Stimulated activated naive CD8-positive, alpha-beta T cell treated with anti-CD3 and anti-CD28 coated beads, Interleukin-15, Interleukin-2, amounts not matched to agents 100 U/mL and 50 U/mL, for 24 hours (primary cell): Measurements from ENCODE around the gene SECISBP2L.

Experiments used
- ATAC-seq: fragments of 150-1000 bp; cut with Tn5 transposase; one replicate; pipeline ENCODE4 v1.10.0; 2021
- DNase-seq: peaks from one replicate; pipeline ENCODE4 v3.0.0; 2021

The SECISBP2L gene

DNA sequence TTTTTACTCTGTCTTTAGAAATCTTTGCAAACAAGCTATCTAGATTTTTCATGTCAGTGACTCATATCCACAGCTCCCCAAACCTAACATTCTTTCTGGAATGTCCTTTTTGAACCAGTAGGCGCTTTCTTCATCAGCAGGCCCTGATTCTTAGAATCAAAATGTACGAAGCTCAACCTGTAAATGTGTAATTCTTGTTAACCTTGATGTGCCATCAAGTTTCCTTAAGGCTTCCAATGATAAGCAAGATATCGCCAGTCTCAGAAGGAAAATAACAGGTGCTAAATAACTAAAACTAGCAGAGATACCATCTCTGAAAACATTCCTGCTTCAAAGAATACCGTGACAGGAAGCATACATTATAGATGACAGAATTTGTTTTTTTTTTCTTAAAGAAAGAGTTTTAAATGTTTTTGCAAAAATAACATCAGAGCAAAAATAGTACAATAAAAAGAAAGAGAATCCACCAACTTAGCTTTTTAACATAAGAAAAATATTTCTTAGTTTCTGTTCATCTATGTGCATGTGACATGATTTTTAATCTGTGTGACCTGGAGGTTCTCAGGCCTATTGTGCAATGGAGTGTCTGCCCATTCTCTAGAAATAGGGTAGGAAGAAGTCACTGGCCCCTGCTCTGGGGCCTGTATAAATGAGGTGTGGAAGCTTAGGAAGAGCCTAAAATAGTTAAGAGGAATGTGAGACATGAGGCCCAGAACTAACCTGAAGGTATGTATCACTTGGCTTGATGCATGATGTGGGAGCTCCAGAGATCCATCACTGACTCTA, 14.7 kb upstream of the SECISBP2L start:
- DNase-seq, result no peak
- ATAC-seq, result no peak

DNA sequence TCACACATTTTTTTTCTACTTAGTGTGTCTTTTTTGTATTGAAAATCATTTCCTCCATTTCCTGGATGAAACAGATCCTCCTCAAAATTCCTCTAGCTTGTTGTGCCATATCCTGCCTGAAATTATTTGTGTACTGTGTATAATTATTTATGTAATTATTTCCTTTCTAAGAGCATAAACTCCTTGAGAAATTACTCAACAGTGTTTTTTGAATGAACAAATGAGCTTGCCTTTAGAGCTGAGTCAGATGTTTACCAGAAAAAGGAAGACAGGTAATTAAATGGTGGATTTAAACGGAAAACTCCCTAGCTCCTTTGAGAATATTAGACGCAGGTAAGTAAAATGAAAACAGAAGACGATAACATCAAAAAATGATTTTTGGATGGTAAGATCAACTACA, 13.2 kb upstream of the SECISBP2L start:
- no peak for ATAC-seq
- no peak for DNase-seq

- no peak for ATAC-seq
- no peak for DNase-seq
Observed at GRCh38 chr15:49058559-49058958, 12.3 kb upstream of the SECISBP2L start.

DNA sequence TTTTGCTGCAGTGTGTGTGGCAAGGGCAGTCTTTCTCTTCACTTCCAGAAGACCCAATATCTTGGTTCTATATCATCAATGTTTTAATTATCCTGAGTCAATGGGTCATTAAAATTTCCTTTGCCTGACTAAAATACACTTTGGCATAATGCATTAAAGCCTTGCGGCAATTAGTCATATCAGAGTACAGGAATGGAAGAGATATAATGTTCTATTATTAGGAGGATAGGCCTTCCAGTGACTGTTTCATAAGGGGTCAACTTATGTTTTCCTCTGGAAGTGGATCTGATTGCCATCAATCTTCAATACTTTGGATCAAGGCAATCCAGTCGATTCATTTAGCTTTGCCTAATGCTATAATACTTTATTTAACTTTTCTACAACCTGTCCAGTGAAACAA, 9.4 kb upstream of the SECISBP2L start:
- DNase-seq (no peak), ATAC-seq (no peak)

GRCh38 chr15:49052662-49053061, 6.4 kb upstream of the SECISBP2L start:
- ATAC-seq (no peak), DNase-seq (no peak)

- ATAC-seq (no peak), DNase-seq (no peak)
Observed at GRCh38 chr15:49047456-49047855, 1.2 kb upstream of the SECISBP2L start.

DNA sequence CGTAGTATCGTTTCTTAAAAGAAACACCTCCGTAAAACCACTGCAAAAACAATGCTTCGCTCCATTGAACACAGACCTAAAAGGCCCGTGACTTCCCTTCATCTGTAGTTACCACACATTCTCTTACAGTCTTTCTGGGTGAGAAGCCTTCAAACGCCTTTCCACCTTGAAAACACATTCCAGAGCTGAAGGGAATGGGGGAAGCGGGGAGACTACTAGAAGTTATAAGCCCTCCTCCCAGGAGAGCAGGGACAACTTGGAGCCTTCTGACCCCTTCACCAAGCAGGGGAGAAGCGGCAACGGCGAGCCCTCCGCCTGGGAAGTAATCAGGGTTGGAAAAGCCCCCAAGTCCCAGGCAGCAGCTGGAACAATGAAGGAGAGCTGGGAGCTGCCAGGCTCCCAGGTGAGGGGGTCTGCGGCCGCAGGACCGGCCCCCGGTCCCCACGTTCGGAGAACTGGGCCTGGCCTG, 461 bp downstream of the SECISBP2L start:
- ATAC-seq, result no peak
- DNase-seq, result no peak

GRCh38 chr15:49044766-49045606, 1.3 kb downstream of the SECISBP2L start:
- ATAC-seq (no peak), DNase-seq (no peak)

DNA sequence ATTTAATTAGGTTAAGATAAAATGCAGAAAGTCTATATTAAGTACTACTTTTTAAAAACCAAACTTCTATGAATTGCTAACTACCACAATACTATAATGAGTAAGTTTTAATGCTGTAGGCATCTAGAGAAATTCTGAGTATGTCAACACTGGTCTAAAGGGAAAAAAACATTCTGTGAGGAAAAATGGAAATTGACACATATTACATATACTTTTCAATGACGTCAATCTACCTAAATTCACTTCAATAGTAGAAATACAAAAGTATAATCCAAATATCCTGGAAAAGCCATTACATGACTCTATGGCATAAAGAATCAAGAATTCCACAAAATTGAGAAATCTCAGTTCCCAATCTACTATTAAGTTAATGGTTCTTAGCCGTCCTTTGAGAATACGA, 2.2 kb downstream of the SECISBP2L start:
- ATAC-seq (no peak), DNase-seq (no peak)

DNA sequence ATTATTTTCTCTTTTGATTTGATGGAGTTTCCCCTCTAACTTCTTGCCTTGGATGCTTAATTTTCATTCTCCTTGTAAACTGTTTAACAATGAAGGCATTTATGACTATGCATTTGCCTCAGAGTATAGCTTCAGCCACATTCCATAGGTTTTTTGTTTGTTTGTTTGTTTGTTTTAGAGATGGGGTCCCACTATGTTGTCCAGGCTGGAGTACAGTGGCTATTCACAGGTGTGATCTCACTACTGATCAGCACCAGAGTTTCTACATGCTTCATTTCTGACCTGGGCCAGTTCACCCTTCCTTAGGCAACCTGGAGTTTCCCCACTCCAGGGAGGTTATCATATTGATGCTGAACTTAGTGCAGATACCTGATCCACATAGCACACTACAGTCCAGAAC, 4.1 kb downstream of the SECISBP2L start:
- ATAC-seq, result no peak

DNA sequence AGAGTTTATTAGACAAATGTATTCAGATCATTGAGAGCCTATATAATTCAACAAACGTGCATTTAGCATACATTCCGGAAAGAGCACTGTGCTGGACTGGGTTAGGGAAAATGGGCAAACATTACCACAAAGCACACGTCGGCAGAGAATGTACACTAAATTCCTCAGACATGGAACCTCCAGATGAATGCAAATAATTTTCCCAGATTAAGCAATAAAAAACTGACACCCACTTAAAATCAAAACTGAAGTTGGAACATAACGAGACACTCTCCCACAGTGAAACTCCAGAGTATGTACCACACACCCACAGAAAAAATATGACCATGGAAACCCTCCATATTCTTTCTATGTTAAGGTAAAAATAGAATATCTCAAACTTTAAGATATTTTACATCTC, 4.8 kb downstream of the SECISBP2L start:
- DNase-seq (no peak), ATAC-seq (no peak)

More for the DNA sequence above, 4.1 kb downstream of the SECISBP2L start:
- DNase-seq, result no peak

DNA sequence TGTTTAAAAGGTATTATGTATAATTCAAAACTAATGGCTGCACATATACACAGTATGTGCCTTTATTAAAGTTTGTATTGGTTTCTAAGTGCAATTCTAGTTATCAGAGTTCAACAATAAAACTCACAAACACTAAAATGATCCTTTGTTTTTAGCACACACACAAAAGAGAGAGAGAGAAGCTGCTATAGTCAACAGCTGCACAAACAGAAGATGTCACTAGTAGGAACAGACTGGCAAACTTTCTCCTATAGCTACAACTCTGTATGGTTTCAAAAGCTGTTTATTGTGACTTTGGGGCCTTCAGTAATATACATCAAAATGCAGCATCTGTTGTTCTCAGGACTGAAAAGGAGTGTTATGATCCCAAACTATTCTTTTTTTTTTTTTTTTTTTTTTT, 6.1 kb downstream of the SECISBP2L start:
- ATAC-seq (no peak), DNase-seq (no peak)

DNA sequence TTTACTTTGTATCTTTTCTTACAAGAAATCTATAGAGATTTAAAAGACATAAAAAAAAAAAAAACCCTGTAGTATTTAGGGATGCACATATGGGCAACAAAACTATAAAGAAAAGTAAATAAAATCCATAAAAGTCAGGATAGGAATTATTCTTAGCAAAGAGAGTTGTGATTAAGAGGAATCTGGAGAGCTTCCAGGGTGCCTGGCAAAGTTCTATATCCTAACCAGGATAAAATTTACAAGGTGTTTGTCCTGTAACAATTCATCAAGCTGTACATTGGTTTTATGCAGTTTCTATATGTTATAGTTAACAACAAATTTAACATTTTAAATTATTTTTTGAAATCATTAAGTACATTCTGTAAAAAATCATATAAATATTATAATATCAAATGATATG, 7.9 kb downstream of the SECISBP2L start:
- no peak for DNase-seq

GRCh38 chr15:49037546-49037940, 8.7 kb downstream of the SECISBP2L start:
- ATAC-seq (no peak), DNase-seq (no peak)

More for the DNA sequence above, 7.9 kb downstream of the SECISBP2L start:
- no peak for ATAC-seq

DNA sequence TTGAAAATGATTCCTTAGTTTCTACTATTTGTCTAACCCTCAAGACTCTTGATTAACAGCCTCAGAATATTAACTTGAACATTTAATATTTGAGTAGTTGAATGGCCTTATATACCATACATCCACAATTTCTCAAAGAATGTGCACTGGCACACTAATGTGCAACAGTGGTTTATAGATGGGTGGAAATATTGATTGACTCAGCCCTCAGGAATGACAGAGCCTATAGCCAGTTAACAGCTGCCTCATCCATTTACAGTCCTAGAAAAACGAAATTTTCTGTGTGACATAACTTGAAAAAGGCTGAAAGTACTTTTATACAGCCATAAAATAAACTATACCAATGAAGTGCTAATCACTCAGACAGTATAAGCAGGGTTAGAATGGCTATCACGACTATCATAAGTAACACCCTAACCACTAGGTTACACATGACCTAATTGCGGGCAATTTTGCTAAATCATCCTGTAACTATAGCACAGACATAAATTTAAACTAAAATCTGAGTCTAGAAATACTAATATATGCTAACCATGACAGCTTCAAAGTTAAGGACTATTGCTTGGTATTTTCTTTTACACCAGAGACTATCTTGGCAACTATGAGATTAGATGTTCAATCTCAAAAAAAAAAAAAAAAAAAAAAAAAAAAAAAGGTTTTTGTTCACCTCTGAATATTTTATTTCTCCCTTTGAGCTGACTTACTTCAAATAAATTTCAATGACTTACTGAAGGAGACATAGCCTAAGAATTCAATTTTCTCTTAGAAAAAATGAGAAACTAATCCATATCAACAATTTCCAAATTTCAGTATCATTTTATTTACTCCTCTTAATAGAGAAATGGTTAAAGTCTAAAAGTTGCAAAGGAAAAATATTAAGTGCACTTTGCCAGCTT, 9.3 kb downstream of the SECISBP2L start:
- ATAC-seq (peak; percentile 55), DNase-seq (no peak)

- DNase-seq (no peak), ATAC-seq (no peak)
Observed at GRCh38 chr15:49035825-49036224, 10.4 kb downstream of the SECISBP2L start.

DNA sequence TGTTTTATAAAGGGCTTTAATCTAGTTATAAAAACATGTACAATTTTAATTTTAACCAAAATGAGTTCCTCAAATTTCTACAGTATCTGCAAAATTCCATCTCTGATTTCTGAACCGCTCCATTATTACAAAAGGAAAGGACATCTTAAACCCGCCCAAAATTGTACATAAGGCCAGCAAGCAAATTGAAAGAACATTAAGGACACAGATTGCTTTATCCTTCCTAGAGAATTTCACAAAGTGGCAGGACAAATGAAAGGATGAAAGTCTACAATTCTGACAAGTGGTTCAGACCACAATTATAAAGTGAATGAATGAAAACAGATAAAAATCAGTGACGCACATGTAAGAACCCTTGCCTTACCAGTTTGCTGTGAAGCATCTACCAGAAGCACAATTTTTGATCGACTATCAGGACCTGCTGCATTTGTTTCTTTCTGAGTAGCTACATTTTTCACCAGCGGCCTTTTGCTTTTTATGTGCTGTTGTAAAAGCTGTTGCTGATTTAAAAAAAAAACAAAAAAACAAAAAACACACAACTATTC, 13.6 kb downstream of the SECISBP2L start:
- ATAC-seq (no peak), DNase-seq (no peak)

DNA sequence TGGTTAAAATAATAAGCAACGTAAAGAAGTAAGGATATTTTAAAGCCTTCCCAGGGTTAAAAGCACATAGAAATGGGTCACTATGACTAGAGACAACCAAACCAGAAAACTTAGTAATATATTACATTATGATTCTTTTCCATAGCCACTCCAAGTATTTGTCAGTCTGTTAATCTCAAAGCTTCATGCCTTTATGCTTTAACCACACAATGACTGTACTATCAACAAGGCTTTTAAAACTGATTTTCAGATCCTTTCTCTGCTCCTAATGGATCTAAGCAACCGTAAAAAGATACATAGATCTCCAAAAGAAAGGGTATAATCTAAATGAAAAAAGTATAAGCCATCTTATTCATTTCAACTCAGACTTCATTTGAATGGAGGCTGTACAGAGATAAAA, 14.4 kb downstream of the SECISBP2L start:
- no peak for ATAC-seq
- DNase-seq, result no peak

DNA sequence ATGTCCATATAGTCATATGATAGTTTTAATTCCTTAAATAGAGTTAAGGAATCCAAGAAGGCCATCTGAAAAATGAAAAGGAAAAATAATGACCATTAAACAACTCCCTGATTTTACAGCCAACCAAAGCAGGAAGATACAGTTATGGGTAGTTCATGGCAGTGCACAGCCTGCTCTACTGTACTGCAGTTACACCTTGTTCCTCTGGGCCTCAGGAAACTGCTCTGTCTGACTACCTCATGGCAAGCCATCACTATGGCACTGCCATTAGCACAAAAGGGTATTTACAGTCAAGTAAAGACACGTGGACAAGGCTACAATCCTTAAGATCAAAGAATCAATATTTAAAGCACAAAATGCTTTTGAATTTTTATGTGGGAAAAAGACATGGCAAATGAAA, 19.5 kb downstream of the SECISBP2L start:
- ATAC-seq, result no peak
- DNase-seq, result no peak

DNA sequence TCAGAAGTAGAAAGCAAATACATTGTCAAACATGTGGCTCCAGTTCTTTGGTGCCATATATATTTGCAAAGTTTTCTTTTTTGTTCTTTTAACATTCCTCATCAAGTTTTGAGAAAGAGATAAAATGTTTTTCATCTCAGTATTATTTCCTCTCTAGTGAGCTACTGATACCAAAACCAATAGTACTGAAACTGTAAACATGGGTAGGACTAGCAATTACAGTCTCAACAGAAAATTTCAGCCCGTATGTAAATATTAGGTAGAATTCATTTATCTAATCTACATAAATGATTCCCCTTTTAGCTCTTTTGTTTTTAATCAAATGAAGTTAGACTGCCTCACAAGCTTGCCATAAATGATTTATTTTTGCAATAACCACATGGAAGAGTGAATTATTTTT, 21.4 kb downstream of the SECISBP2L start:
- ATAC-seq, result no peak
- no peak for DNase-seq

DNA sequence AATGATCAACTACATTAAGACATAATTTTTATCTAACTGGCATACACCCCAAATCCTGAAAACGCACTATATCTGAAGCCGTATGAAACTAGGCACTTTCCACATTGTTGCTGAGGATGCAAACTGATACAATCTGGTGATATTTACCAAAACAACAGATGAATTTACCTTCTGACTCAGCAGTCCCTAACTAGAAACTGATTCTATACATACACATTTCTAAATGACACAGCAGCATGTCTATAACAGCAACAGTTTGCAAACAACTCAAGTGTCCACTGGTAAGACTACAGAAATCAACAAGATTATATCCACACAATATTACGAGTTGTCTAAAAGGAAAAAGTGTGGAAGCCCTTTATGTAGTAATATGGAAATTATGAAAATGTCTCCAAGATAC, 22.9 kb downstream of the SECISBP2L start:
- ATAC-seq, result no peak
- no peak for DNase-seq

- ATAC-seq (no peak), DNase-seq (no peak)
Observed at GRCh38 chr15:49015896-49016295, 30.4 kb downstream of the SECISBP2L start.
